ENCODE data around the gene ATRX.
"Not testable (repeated sequence)": the region's sequence is repeated elsewhere in the genome, so short reads cannot be mapped to it uniquely, and the experiment has no call there.

ATRX gene

DNA sequence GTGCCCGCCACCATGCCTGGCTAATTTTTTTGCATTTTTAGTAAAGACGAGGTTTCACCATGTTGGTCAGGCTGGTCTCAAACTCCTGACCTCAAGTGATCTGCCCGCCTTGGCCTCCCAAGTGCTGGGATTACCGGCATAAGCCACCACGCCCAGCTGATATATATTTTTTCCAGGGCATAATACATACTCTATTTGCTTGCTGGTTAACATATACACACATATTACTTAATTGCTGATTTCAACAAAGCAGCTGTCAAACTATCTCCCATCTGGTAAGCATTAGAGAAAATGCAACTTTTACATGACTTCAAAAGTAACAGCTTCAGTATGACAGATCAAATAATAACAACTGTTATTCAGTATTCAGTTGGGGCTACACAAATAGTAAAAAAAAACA is 164.6 kb downstream of the ATRX start:
- DNase-seq, result not testable (repeated sequence)

DNA sequence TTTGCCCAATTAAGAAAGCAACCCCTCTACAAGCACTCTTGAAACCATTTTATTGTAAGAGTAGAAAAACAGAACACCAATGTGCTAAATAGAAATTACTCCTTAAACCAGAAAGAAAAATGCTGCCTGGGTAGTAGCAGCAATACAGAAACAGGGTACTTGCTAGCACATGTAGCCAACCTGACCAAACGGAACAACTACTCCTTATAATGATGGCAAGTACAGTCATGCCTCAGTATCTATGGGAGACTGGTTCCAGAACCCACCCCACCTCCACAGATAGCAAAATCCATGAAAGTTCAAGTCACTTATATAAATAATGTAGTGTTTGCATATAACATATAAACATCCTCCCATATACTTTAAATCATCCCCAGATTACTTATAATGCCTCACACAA is 168.8 kb downstream of the ATRX start:
- DNase-seq, result no peak

DNA sequence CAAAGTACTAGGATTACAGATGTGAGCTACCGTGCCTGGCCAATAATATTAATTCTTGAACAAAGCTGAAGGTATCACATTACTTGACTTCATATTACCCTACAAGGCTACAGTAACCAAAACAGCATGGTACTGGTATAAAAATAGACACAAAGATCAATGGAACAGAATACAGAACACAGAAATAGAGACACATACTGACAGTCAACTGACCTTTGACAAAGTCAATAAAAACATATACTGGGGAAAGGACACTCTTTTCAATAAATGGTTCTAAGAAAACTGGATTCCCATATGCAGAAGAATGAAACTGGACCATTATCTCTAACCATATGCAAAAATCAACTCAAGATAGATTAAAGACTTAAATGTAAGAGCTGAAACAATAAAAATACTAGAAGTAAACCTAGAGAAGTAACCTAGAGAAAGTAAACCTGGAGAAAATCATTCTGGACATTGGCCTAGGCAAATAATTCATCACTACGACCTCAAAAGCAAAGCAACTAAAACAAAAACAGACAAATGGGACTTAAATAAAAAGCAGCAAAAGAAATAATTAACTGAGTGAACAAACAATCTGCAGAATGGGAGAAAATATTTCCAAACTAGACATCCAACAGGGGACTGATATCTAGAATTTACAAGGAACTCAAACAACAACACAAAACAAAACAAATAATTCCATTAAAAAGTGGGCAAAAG is 182.2 kb downstream of the ATRX start:
- no peak for DNase-seq

DNA sequence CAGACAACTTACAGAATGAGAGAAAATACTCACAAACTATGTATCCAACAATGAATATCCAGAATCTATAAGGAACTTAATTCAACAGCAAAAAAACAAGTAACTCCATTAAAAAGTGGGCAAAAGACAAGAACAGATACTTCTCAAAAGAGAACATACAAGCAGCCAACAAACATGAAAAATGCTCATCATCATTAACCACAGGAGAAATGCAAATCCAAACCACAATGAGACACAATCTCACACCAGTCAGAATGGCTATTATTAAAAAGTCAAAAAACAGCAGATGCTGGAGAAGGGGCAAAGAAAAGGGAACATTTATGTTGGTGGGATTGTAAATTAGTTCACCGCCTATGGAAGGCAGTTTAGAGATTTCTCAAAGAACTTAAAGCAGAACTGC is 188.5 kb downstream of the ATRX start:
- no peak for DNase-seq

DNA sequence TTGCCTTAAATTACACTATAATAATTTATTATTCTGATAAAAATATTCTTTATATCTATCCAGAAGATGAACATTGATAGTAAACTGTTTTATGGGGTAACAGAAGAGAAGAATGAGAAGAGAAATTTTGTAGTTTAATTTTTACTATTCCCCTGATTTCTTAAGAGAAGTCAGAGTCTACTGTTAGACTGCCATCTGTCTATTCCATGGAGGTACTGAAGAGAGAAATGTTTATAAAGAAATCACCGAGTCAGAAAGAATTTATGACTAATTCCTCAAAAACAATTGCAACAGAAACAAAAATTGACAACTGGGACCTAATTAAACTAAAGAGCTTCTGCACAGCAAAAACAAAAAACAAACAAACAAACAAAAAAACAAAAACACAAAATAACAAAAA is 188.9 kb downstream of the ATRX start:
- DNase-seq, result no peak

DNA sequence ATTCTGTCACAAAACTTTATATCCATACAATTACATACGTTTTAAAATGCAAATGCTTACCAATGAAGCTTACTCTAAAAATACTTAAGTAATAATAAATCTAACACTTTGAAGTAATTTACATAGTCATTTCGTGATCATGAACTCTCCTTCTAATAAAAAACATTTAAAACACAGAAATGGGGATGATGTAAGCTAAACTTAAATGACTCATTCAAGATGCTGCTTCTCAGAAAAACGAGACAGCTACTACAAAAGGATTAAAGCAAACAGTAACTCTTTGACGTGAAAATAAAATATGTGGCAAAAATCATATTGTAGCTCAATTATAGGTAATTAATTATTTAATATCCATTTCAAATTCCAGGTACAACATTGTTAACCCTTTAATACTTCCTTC is 190.2 kb downstream of the ATRX start:
- DNase-seq, result no peak

DNA sequence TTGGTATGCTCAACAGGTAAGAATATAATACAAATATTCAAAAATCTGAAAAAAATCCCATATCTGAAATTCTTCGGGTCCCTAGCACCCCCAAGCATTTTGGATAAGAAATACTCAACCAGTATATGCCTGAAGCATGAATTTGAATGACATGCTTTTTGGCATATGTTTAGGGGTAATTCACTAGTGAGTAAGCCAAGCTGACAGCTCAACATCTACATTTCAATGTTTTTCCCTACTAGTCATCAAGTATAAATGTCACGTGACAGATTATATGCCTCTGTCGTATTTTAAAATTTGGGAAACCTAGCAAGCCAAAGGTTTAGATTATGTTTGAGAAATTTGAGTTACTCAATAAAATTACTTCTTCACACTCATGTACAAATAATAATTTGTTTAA is 213.7 kb downstream of the ATRX start:
- no peak for DNase-seq

DNA sequence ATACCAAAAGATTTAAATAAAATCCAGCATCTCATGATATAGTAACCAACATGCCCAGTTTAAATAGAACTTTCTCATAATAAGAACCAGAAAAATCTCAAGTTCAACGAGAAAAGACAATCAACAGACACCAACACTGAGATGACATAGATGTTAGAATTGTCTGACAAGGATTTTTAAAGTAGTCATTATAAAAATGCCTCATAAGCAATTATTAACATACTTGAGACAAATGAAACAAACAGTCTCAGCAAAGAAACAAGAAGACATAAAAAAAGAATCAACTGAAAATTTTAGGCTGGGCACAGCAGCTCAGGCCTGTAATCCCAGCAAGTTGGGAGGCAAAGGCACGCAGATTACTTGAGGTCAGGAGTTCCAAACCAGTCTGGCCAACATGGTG is 220.7 kb downstream of the ATRX start:
- no peak for DNase-seq

DNA sequence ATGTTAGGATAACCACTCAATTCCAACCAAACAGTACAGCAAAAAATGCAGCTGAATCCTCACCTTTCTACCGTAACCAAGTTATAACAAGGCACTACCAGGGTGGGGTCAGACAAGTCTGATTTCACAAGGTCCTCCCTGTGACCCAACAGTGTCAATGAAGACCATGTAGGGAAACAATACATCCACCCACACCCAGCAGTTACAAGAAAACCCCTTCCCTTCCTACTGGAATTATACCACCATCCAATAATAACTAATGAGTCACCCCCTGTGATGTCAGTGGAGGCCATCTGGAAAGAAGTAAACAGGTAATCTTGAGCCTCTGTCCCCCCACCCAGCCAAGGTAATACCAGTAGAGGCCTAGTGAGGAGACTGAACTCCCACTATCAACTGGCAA is 221.2 kb downstream of the ATRX start:
- no peak for DNase-seq

DNA sequence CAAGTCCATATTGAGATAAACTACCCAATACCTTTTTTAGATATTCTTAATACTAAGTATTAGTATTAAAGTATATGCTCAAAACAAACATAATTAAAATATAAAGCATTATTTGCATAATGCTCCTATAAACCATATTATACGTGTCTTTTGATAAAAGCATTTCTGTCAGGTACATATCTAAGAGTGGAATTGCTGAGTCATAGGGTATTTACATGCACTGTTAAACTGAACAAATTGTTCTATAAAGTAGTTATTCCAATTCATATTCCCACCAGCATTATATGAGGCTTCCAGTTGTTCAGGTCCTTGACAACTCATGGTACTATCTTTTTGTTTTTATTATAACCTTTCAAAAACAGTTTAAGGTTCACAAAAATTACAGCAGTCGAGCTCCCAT is 224.6 kb downstream of the ATRX start:
- no peak for DNase-seq

DNA sequence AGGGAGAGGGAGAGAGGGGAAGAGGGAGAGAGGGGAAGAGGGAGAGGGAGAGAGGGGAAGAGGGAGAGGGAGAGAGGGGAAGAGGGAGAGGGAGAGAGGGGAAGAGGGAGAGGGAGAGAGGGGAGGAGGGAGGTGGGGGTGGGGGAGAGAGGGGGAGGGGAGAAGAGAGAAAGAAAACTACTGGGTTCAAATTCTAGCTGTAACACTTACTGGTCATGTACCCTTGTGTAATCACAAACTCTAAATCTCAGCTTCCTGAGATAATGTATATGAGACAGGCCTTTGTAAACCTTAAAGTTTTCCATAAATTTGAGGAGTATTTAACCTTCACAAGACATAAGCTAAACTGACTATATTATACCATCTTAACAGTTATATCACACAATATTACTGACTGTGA is 229.7 kb downstream of the ATRX start:
- no peak for DNase-seq

DNA sequence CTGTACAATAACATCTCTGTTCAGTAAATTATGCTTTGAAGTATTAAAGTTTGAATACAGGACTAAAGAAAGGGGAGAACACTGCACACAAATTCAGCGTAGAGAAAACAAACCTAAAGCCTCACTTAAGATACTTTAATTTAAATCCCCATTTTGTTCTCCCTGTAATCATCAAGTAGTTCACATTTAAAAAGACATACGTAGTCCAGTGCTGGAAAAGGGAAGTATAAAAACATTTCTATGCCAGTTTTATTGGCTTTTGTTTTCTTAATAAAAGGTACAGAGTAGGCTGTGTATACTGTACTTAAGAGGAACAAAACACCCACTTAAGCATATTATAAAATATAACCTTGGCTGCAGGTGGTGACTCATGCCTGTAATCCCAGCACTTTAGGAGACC is 237.3 kb downstream of the ATRX start:
- no peak for DNase-seq

DNA sequence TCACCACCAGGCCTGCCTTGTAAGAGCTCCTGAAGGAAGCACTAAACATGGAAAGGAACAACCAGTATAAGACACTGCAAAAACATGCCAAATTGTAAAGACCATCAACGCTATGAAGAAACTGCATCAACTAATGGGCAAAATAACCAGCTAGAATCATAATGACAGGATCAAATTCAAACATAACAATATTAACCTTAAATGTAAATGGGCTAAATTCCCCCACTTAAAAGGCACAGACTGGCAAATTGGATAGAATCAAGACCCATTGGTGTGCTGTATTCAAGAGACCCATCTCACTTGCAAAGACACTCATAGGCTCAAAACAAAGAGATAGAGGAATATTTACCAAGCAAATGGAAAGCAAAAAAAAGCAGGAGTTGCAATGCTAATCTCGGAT is 246.2 kb downstream of the ATRX start:
- not testable (repeated sequence) for DNase-seq

DNA sequence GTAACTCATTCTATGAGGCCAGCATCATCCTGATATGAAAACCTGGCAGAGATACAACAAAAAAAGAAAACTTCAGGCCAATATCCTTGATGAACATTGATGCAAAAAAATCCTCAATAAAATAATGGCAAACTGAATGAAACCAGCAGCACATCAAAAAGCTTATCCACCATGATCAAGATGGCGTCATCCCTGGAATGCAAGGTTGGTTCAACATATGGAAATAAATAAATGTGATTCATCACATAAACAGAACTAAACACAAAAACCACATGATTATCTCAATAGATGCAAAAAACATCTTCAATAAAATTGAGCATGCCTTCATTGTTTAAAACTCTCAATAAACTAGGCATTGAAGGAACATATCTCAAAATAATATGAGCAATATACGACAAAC is 254.8 kb downstream of the ATRX start:
- DNase-seq, result not testable (repeated sequence)

DNA sequence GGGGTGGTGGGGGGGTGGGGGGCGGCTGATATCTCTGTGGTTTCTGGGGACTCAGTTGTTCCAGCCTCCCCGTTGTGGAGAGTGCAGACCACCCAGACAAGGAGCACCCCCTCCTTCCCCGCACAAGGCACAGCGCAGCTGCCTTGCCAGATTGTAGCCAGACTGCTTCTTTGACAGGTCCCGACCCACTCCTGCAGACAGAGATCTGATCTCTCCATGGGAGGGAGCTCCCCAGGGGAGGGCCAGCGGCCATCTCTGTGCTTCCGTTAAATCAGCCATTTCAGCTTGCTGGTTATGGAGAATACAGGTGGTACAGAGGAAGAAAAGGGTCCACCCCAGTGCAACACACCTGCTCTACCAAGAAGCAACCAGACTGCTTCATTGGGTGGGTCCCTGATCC is 258.0 kb downstream of the ATRX start:
- DNase-seq, result no peak

DNA sequence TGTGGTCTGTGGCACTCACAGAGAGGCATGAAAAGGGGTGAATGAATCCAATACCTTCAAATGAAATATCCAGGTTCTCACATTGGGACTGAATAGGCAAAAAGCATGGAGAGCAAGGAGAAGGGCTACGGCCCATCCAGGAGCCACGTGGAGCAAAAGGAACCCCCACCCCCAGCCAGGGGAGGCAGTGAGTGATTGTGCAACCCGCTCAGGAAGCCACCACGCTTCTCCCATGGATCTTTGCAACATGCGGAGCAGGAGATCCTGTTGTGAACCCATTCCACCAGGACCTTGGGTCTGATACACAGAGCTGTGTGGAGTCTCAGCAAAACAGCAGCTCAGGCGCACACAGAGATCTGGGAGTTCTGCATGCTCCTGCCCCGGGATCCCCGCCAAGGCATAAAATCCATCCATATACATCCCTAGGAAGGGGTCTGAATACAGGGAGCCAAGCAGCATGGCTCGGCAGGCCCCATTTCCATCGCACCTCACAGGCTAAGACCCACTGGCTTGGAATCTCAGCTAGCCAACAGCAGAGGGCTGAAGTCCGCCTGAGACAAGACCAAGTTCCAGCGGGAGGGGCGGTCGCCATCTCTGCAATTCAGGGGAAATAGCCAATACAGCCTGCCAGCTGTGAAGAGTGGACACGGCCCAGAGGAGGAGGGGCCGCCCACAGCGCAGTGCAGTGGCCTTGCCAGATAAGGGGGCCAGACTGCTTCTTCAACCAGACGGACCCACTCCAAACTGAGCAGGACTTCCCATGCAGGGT is 258.6 kb downstream of the ATRX start:
- DNase-seq, result no peak

DNA sequence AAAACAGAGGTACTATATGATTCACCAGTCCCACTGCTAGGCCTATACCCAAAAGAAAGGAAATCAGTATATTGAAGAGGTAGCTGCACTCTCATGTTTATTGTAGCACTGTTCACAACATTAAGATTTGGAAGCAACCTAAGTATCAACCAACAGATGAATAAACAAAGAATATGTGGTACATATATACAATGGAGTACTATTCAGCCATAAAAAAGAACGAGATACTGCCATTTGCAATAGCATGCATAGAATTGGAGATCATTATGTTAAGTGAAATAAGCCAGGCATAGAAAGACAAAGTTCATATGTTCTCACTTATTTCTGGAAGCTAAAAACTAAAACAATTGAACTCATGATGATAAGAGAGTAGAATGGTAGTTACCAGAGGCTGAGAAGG is 266.3 kb downstream of the ATRX start:
- no peak for DNase-seq

DNA sequence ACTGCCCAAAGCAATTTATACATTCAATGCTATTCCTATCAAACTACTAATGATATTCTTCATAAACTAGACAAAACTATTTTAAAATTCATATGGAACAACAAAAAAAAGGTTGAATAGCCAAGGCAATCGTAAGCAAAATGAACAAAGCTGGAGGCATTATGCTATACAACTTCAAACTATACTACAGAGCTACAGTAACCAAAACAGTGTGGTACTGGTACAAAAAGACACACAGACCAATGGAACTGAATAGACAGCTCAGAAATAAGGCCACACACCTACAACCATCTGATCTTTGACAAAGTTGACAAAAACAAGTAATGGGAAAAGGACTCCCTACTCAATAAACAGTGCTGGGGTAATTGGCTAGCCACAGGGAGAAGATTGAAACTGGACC is 271.8 kb downstream of the ATRX start:
- no peak for DNase-seq

DNA sequence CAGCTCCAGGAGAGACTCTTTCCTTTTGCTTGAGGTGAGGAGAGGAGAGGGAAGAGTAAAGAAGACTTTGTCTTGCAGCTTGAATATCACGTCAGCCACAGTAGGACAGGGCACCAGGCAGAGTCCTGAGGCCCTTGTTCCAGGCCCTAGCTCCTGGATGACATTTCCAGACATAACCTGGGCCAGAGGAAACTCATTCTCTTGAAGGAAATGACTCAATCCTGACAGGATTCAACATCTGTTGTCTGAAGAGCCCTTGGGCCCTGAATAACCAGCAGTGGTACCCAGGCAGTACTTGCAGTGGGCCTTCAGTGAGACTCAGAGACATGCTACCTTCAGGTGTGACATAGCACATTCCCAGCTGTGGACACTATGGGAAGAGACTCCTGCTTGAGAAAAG is 276.0 kb downstream of the ATRX start:
- DNase-seq, result no peak

DNA sequence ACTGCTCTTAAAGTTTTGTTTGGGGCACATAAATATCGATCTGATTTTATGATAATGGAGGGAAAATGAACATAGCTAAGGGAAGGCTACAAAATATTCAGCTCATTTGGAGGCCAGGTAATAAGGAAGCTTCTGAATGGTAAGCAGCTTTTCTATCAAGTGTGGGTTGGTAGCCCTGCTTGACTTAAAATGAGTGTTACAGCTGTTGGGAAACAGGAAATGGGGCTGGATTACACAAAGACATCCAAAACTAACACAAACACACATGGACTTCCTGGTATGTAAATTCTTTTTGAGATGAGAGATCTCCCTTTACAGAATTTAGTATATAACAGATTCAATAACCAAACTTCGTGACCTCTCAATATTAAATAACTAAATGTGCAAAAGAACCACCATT is 280.8 kb downstream of the ATRX start:
- DNase-seq, result no peak

DNA sequence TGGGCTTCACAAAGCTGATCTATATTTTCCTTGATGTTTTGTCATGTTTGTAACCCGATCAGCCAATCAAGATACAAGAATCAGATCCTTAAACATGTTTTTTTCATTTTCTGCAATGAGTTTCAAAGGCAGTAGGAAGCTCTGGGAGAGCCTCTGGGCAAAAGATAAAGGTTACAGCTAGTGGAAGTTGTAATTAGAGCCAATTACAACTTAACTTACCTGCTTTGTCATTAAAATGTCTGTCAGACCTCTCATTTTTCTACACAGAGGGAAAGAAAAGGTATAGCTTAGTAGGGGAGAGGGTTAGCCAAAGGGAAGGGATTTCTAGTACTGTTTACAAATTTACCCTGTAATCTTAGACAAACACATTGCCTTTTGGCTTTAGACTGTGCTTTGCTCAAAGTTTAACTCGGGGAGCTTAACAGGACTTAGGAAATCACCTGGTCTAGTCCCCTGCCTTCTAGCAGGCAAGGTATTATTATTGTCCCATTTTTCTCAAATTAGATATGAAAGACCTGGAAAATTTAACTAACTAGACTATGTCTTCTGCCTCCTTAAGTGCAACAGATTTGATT is 283.0 kb downstream of the ATRX start:
- DNase-seq, result no peak

DNA sequence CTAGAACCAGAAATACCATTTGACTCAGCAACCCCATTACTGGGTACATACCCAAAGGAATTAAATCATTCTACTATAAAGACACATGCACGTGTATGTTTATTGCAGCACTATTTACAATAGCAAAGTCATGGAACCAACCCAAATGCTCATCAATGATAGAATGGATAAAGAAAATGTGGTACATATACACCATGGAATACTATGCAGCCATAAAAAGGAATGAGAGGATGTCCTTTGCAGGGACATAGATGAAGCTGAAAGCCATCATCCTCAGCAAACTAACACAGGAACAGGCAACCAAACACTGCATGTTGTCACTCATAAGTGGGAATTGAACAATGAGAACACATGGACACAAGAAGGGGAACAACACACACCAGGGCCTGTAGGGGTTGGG is 285.9 kb downstream of the ATRX start:
- not testable (repeated sequence) for DNase-seq

DNA sequence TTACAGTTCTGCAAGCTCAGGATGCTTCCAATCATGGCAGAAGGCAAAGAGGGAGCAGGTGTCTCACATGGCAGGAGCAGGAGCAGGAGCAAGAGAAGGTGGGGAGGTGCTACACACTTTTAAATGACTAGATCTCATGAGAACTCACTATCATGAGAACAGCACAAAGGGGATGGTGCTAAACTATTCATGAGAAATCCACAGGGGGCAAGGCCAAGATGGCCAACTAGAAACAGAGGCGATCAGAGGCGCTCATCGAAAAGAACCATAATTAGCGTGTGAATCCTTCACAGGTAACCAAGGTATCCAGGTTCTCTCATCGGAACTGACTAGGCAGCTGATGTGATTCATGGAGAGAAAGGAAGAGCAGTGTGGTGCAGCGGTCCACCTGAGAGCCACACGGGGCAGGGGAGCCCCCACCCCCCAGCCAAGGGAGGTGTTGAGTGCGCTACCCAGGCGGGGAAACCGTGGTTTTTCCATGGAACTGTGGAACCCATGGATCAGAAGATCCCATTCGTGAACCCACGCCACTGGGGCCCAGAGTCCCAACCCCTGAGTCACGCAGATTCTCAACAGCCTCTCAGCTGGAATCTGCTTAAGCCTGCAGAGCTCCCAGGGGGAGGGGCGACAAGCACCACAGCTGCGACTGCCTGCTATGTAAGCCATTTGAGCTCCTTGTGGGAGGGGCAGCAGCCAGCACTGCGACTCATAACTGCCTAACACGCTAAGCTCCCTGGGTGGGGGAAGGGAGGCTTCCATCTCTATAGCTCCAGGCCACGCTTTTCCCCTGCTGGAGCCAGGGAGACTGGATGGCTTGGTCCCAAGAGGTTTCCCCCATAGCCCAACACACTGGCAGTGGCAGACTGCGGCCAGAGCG is 292.1 kb downstream of the ATRX start:
- DNase-seq, result no peak

All from CD4-positive, alpha-beta T cell treated with Interleukin-17A for 4 hours (primary cell).